Caco-2 (cell line): ENCODE data around the gene MED31. TPM values are rescaled to one million over a fixed set of nuclear protein-coding genes. Genes with fewer than 3 reads are reported as not detected.
A peak's percentile ranks its signal among the peaks of the same experiment; 100 is the strongest.
"Not testable (repeated sequence)": the region's sequence is repeated elsewhere in the genome, so short reads cannot be mapped to it uniquely, and the experiment has no call there.

Source experiments
- BruUV-seq: library from RNA; stranded (reverse); fragments of 400-500 nt; replicated peaks from 2 replicates; lab custom pipeline; 2021; lab: Mats Ljungman, UMichigan
- CTCF ChIA-PET: fragments of 300-600 bp; sonication (Branson Sonifier 250); formaldehyde crosslinking; loops from one replicate; lab custom pipeline; 2022; ENCODE audit warnings: antibody characterized with exemption; lab: Charles Lee
- POLR2A ChIA-PET: fragments of 300-600 bp; sonication (Branson Sonifier 250); formaldehyde crosslinking; loops from one replicate; lab custom pipeline; 2022; ENCODE audit warnings: antibody characterized with exemption; lab: Charles Lee
- DNase-seq, 2 experiments: peaks; one replicate each; pipeline versions ENCODE4 v3.0.0 to v3.0.0-alpha.2; 2020 to 2022
- H3K27me3 ChIP-seq: replicated peaks from 2 replicates; pipeline ENCODE4 v1.6.0; 2011; ENCODE audit warnings: low read length; ENCODE audit not compliant: control insufficient read depth, insufficient read depth
- H3K36me3 ChIP-seq: 2 replicates; pipeline ENCODE4 v1.5.1; 2011; ENCODE audit warnings: low read length; ENCODE audit not compliant: control insufficient read depth, insufficient read depth
- H3K4me1 ChIP-seq: fragments of 250-450 bp; sonication (Bioruptor Pico); 2 replicates; pipeline ENCODE4 v1.5.1; 2020; ENCODE audit warnings: mild to moderate bottlenecking
- H3K4me3 ChIP-seq: 2 replicates; pipeline ENCODE4 v1.5.1; 2011; ENCODE audit warnings: low read depth, mild to moderate bottlenecking, control low read depth, low read length
- H3K9me3 ChIP-seq: fragments of 250-450 bp; sonication (Bioruptor Pico); 2 replicates; pipeline ENCODE4 v1.5.1; 2020; ENCODE audit warnings: mild to moderate bottlenecking, moderate library complexity
- H3K27ac Mint-ChIP-seq: one replicate; pipeline ENCODE4 v1.8.0; 2022; ENCODE audit warnings: mixed read lengths; ENCODE audit not compliant: unreplicated experiment
- H3K27me3 Mint-ChIP-seq: one replicate; pipeline ENCODE4 v1.8.0; 2022; ENCODE audit warnings: mixed read lengths; ENCODE audit not compliant: insufficient read depth, unreplicated experiment
- H3K36me3 Mint-ChIP-seq: one replicate; pipeline ENCODE4 v1.8.0; 2022; ENCODE audit warnings: mild to moderate bottlenecking, mixed read lengths; ENCODE audit not compliant: insufficient read depth, unreplicated experiment
- H3K4me1 Mint-ChIP-seq: one replicate; pipeline ENCODE4 v1.8.0; 2022; ENCODE audit warnings: low read depth, mixed read lengths; ENCODE audit not compliant: unreplicated experiment
- H3K4me3 Mint-ChIP-seq: one replicate; pipeline ENCODE4 v1.8.0; 2022; ENCODE audit warnings: mild to moderate bottlenecking, moderate library complexity, mixed read lengths; ENCODE audit not compliant: unreplicated experiment
- H3K9me3 Mint-ChIP-seq: one replicate; pipeline ENCODE4 v1.8.0; 2022; ENCODE audit warnings: mixed read lengths; ENCODE audit not compliant: unreplicated experiment
- CTCF ChIP-seq, 2 experiments: fragments of 200-600 bp in 1 of 2; IDR thresholded peaks; 1 replicate in 1 of 2; 2 replicates in 1 of 2; pipeline versions ENCODE4 v1.5.1 to v1.8.0; 2011 to 2022; ENCODE audit warnings: antibody characterized with exemption in 1 of 2, control low read depth in 1 of 2, inconsistent platforms in 1 of 2, low read depth in 1 of 2, low read length in 1 of 2, mild to moderate bottlenecking in 1 of 2, moderate library complexity in 1 of 2; ENCODE audit not compliant: insufficient read depth in 1 of 2, severe bottlenecking in 1 of 2, unreplicated experiment in 1 of 2
- intact Hi-C: fragments of 100-400 bp; cut with micrococcal nuclease; formaldehyde crosslinking; loops from one replicate; pipeline ENCODE4 v1.10.0; 2022; ENCODE audit not compliant: unreplicated experiment
- total RNA-seq: library from RNA; stranded (reverse); gene quantifications from 2 replicates; pipeline ENCODE4 v1.2.3, GENCODE V29; 2022

Gene MED31
- total RNA-seq, 1 experiment from 2014 or later: 9.5 TPM

- H3K4me3 ChIP-seq: peak overlapping the region; percentile 24
- Mint-ChIP-seq H3K4me3 (peak overlapping the region; percentile 64), H3K27ac (no peak overlapping the region), H3K9me3 (no peaks in the 10 kb centered on the region), H3K4me1 (peaks cover 10% of the 10 kb centered on the region), H3K36me3 (peaks cover 8% of the 10 kb centered on the region), H3K27me3 (no peaks in the 10 kb centered on the region)
- H3K9me3 ChIP-seq: no peaks in the 10 kb centered on the region
- DNase-seq: no peak
- BruUV-seq: no TSS peak
- TF ChIP-seq CTCF (IDR thresholded peaks at IDR 0.05; ENCODE audit: insufficient read depth in 1 of 2, low read depth in 1 of 2, low read length in 1 of 2, severe bottlenecking in 1 of 2, unreplicated experiment in 1 of 2): no peak
- POLR2A ChIA-PET: no interaction called here
- intact Hi-C loops: no loop called here
- H3K27me3 ChIP-seq: no peaks in the 10 kb centered on the region
- no peaks in the 10 kb centered on the region for H3K36me3 ChIP-seq
- no peaks in the 10 kb centered on the region; the same call in 1 of the 2 replicates for H3K4me1 ChIP-seq
- CTCF ChIA-PET: no interaction called here
These were observed 6.4 kb upstream of the MED31 start for GRCh38 chr17:6657633-6658287.

GRCh38 chr17:6656797-6657632 lies 5.6 kb upstream of the MED31 start:
- H3K27ac Mint-ChIP-seq, H3K4me1 ChIP-seq, H3K9me3 Mint-ChIP-seq, H3K9me3 ChIP-seq, H3K27me3 ChIP-seq, CTCF ChIA-PET, BruUV-seq, H3K36me3 ChIP-seq, H3K36me3 Mint-ChIP-seq, H3K27me3 Mint-ChIP-seq, intact Hi-C loops: not testable (repeated sequence)
- peaks cover 10% of the 10 kb centered on the region for H3K4me1 Mint-ChIP-seq
- H3K4me3 Mint-ChIP-seq: peak overlapping the region; percentile 64
- POLR2A ChIA-PET: interaction anchor here (0.6 kb wide), 1 partner anchor 214 kb away, joined by 3 read pairs; no protein-coding TSS in a partner anchor
- peak overlapping the region; percentile 24 for H3K4me3 ChIP-seq
- DNase-seq: peak in 1 of 2 experiments; percentile 35

- H3K27me3 ChIP-seq, H3K36me3 Mint-ChIP-seq, H3K9me3 ChIP-seq, H3K4me3 Mint-ChIP-seq, H3K27ac Mint-ChIP-seq, H3K4me3 ChIP-seq, H3K9me3 Mint-ChIP-seq, intact Hi-C loops, CTCF ChIA-PET, DNase-seq, H3K4me1 ChIP-seq, H3K36me3 ChIP-seq, POLR2A ChIA-PET, H3K27me3 Mint-ChIP-seq, BruUV-seq: not testable (repeated sequence)
- peaks cover 10% of the 10 kb centered on the region for H3K4me1 Mint-ChIP-seq
These were observed 4.4 kb upstream of the MED31 start for GRCh38 chr17:6655732-6656361.
